DMS53 (cell line): ENCODE data around the gene ECHDC3.

Source experiments
- DNase-seq: peaks from one replicate; lab custom pipeline; 2025; lab: John Stamatoyannopoulos, UW

Gene ECHDC3

GRCh38 chr10:11782793-11783557 is 40.8 kb downstream of the ECHDC3 start:
- DNase-seq = peak; percentile 85

- DNase-seq = no peak
Observed at GRCh38 chr10:11783558-11783865, 41.3 kb downstream of the ECHDC3 start.

- no peak for DNase-seq
Observed at GRCh38 chr10:11787374-11787773, 45.2 kb downstream of the ECHDC3 start.

- DNase-seq = peak; percentile 82
Observed at GRCh38 chr10:11787846-11788245, 45.7 kb downstream of the ECHDC3 start.

- no peak for DNase-seq
Observed at GRCh38 chr10:11789306-11789705, 47.1 kb downstream of the ECHDC3 start.

GRCh38 chr10:11789956-11790355 is 47.8 kb downstream of the ECHDC3 start:
- no peak for DNase-seq

- DNase-seq = peak; percentile 67
Observed at GRCh38 chr10:11793762-11794479, 51.7 kb downstream of the ECHDC3 start.

- peak; percentile 55 for DNase-seq
Observed at GRCh38 chr10:11794566-11794965, 52.4 kb downstream of the ECHDC3 start.

GRCh38 chr10:11795101-11795920 is 53.1 kb downstream of the ECHDC3 start:
- DNase-seq = no peak

- DNase-seq = no peak
Observed at GRCh38 chr10:11796474-11796873, 54.3 kb downstream of the ECHDC3 start.

GRCh38 chr10:11797281-11797680 is 55.1 kb downstream of the ECHDC3 start:
- no peak for DNase-seq

- no peak for DNase-seq
Observed at GRCh38 chr10:11797847-11798633, 55.9 kb downstream of the ECHDC3 start.

- DNase-seq = peak; percentile 24
Observed at GRCh38 chr10:11798845-11799735, 56.9 kb downstream of the ECHDC3 start.

GRCh38 chr10:11799736-11800080 is 57.5 kb downstream of the ECHDC3 start:
- DNase-seq = no peak

- DNase-seq = no peak
Observed at GRCh38 chr10:11804336-11804735, 62.2 kb downstream of the ECHDC3 start.

GRCh38 chr10:11805792-11806191 is 63.6 kb downstream of the ECHDC3 start:
- DNase-seq = no peak

- DNase-seq = no peak
Observed at GRCh38 chr10:11806706-11807105, 64.5 kb downstream of the ECHDC3 start.

- no peak for DNase-seq
Observed at GRCh38 chr10:11808808-11809207, 66.6 kb downstream of the ECHDC3 start.

- no peak for DNase-seq
Observed at GRCh38 chr10:11810313-11810766, 68.2 kb downstream of the ECHDC3 start.

- no peak for DNase-seq
Observed at GRCh38 chr10:11810973-11811372, 68.8 kb downstream of the ECHDC3 start.

GRCh38 chr10:11813177-11813576 is 71.0 kb downstream of the ECHDC3 start:
- no peak for DNase-seq
